Suprapubic skin (tissue), 4 donors: ENCODE measurements around the gene TNFAIP8L3. TPM values are rescaled to one million over a fixed set of nuclear protein-coding genes. Genes with fewer than 3 reads are reported as not detected.

Experiments used
- DNase-seq, 2 donors: peaks; one replicate each; pipeline ENCODE4 v3.0.0-alpha.2; 2019; ENCODE audit warnings: low spot score in 2 of 2
- H3K27ac ChIP-seq: fragments of 200-600 bp; sonication (generic); one replicate; pipeline ENCODE4 v1.5.1; 2019
- H3K27me3 ChIP-seq: fragments of 200-600 bp; sonication (generic); one replicate; pipeline ENCODE4 v1.5.1; 2019
- H3K36me3 ChIP-seq: fragments of 200-600 bp; sonication (generic); one replicate; pipeline ENCODE4 v1.5.1; 2019
- H3K4me1 ChIP-seq: fragments of 200-600 bp; sonication (generic); one replicate; pipeline ENCODE4 v1.5.1; 2019
- H3K4me3 ChIP-seq: fragments of 200-600 bp; sonication (generic); one replicate; pipeline ENCODE4 v1.5.1; 2019; ENCODE audit warnings: mild to moderate bottlenecking
- H3K9me3 ChIP-seq: fragments of 200-600 bp; sonication (generic); one replicate; pipeline ENCODE4 v1.5.1; 2019
- EP300 ChIP-seq: sonication (generic); formaldehyde crosslinking; IDR thresholded peaks from one replicate; pipeline ENCODE4 v1.6.1; 2017; ENCODE audit warnings: antibody characterized with exemption
- POLR2A ChIP-seq, 2 donors: fragments of 450-650 bp; IDR thresholded peaks; one replicate each; pipeline ENCODE4 v1.6.1; 2017; ENCODE audit warnings: antibody characterized with exemption in 2 of 2, mild to moderate bottlenecking in 2 of 2, moderate library complexity in 2 of 2
- POLR2AphosphoS5 ChIP-seq, 3 donors: sonication (generic); formaldehyde crosslinking; IDR thresholded peaks; one replicate each; pipeline ENCODE4 v1.6.1; 2017; ENCODE audit warnings: antibody characterized with exemption in 3 of 3
- WGBS: methylation state at CpG from one replicate; pipeline ENCODE4 v1.1.5; 2018; 5-methylcytosine and 5-hydroxymethylcytosine counted together
- total RNA-seq, 4 donors: library from RNA; depleted of rRNA; stranded (reverse); fragments of >200 nt; gene quantifications; one replicate each; pipeline ENCODE4 v1.1.0, GENCODE V29; 2016
- TF ChIP-seq, protein P1 (sequence below), 2 donors: fragments of 200-600 bp in 1 of 2; fragments of 450-650 bp in 1 of 2; sonication (generic) in 1 of 2; IDR thresholded peaks; one replicate each; pipeline ENCODE4 v1.5.1; 2016 to 2019; ENCODE audit warnings: antibody characterized with exemption in 2 of 2, mild to moderate bottlenecking in 1 of 2, moderate library complexity in 1 of 2

TNFAIP8L3 gene
- total RNA-seq, 4 donors from 2014 or later, result 11.1 to 30.0 (median 15.9) TPM

GRCh38 chr15:51067510-51067909, 27.2 kb downstream of the TNFAIP8L3 start:
- DNase-seq, result no peak
- H3K9me3 ChIP-seq, result no peaks in the 10 kb centered on the region
- H3K4me1 ChIP-seq, result no peaks in the 10 kb centered on the region
- WGBS, result 88% methylated on average over 3 of the region's 3 CpGs
- H3K27ac ChIP-seq, result no peak overlapping the region
- TF ChIP-seq, protein P1, sequence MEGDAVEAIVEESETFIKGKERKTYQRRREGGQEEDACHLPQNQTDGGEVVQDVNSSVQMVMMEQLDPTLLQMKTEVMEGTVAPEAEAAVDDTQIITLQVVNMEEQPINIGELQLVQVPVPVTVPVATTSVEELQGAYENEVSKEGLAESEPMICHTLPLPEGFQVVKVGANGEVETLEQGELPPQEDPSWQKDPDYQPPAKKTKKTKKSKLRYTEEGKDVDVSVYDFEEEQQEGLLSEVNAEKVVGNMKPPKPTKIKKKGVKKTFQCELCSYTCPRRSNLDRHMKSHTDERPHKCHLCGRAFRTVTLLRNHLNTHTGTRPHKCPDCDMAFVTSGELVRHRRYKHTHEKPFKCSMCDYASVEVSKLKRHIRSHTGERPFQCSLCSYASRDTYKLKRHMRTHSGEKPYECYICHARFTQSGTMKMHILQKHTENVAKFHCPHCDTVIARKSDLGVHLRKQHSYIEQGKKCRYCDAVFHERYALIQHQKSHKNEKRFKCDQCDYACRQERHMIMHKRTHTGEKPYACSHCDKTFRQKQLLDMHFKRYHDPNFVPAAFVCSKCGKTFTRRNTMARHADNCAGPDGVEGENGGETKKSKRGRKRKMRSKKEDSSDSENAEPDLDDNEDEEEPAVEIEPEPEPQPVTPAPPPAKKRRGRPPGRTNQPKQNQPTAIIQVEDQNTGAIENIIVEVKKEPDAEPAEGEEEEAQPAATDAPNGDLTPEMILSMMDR (IDR thresholded peaks at IDR 0.05), result no peak
- TF ChIP-seq POLR2AphosphoS5 (IDR thresholded peaks at IDR 0.05) (no peak), EP300 (no peak), POLR2A (IDR thresholded peaks at IDR 0.05) (no peak)
- no peaks in the 10 kb centered on the region for H3K36me3 ChIP-seq
- no peaks in the 10 kb centered on the region for H3K27me3 ChIP-seq
- H3K4me3 ChIP-seq, result no peak overlapping the region

DNA sequence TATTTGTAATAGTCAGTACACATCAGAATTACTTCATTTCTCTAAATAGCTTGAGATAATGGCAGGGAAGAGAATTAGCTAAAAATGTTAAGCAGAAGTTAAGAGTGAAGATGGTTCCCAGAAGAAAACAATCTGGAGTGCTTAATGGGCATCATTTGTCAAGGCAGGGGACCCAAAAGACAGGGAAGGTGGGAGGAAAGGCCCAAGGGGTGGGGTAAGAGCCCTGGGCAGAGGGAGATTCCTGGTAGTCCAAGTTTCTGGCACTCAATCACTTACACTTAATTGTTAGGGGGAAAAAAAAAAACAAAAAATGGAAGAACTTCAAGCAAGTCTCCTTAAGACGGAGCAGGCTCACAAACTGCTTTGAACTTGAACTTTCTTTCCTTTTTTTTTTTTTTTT, 28.9 kb downstream of the TNFAIP8L3 start:
- no peak for DNase-seq
- no peaks in the 10 kb centered on the region for H3K27me3 ChIP-seq
- H3K27ac ChIP-seq, result no peak overlapping the region
- no peaks in the 10 kb centered on the region for H3K4me1 ChIP-seq
- TF ChIP-seq POLR2A (IDR thresholded peaks at IDR 0.05), result no peak
- TF ChIP-seq EP300, result no peak
- TF ChIP-seq, protein P1 (IDR thresholded peaks at IDR 0.05), result no peak
- no peak for TF ChIP-seq POLR2AphosphoS5 (IDR thresholded peaks at IDR 0.05)
- no peak overlapping the region for H3K4me3 ChIP-seq
- WGBS, result 88% methylated on average over 1 of the region's 1 CpG
- no peaks in the 10 kb centered on the region for H3K9me3 ChIP-seq
- no peaks in the 10 kb centered on the region for H3K36me3 ChIP-seq

DNA sequence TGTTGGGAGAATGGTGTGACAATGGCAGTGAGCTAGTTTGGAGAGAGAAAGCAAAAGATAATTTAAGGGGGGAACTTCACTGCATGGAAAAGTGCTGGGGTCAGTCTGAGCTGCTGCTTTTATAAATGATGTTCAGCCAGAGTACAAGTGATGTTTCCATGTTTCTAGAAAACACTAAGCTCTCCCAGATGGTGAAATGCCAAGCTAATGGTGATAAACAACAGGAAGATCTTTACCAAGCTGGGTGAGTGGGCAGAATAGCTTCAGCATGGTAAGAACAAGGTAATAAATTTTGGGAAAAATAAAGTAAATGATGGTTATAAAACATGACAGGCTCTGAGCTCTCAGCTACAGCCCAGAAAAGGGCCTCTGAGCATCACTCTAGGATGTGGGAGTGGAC, 29.4 kb downstream of the TNFAIP8L3 start:
- TF ChIP-seq POLR2AphosphoS5 (IDR thresholded peaks at IDR 0.05) (no peak), EP300 (no peak), POLR2A (IDR thresholded peaks at IDR 0.05) (no peak)
- TF ChIP-seq, protein P1 (IDR thresholded peaks at IDR 0.05), result no peak
- H3K9me3 ChIP-seq, result no peaks in the 10 kb centered on the region

GRCh38 chr15:51062736-51063135, 32.0 kb downstream of the TNFAIP8L3 start:
- Histone ChIP-seq H3K4me3 (no peak overlapping the region), H3K27me3 (no peaks in the 10 kb centered on the region), H3K9me3 (no peaks in the 10 kb centered on the region), H3K4me1 (no peaks in the 10 kb centered on the region), H3K27ac (no peak overlapping the region), H3K36me3 (peaks cover 2% of the 10 kb centered on the region)
- DNase-seq, result no peak
- WGBS, result 59% methylated on average over 1 of the region's 1 CpG
- TF ChIP-seq POLR2A (IDR thresholded peaks at IDR 0.05) (no peak), POLR2AphosphoS5 (IDR thresholded peaks at IDR 0.05) (no peak)

More for the DNA sequence above, 29.4 kb downstream of the TNFAIP8L3 start:
- no peaks in the 10 kb centered on the region for H3K4me1 ChIP-seq
- no peaks in the 10 kb centered on the region for H3K36me3 ChIP-seq
- no peak for DNase-seq
- no peak overlapping the region for H3K27ac ChIP-seq
- no peak overlapping the region for H3K4me3 ChIP-seq
- H3K27me3 ChIP-seq, result no peaks in the 10 kb centered on the region

- 69% methylated on average over 3 of the region's 3 CpGs for WGBS
- Histone ChIP-seq H3K9me3 (no peaks in the 10 kb centered on the region), H3K27me3 (no peaks in the 10 kb centered on the region), H3K4me3 (no peak overlapping the region), H3K4me1 (no peaks in the 10 kb centered on the region), H3K36me3 (peaks cover 11% of the 10 kb centered on the region), H3K27ac (no peak overlapping the region)
- no peak for DNase-seq
- TF ChIP-seq POLR2A (IDR thresholded peaks at IDR 0.05) (no peak), EP300 (no peak), POLR2AphosphoS5 (IDR thresholded peaks at IDR 0.05) (no peak)
- TF ChIP-seq, protein P1 (IDR thresholded peaks at IDR 0.05), result no peak
Measured at GRCh38 chr15:51060030-51060673, 34.6 kb downstream of the TNFAIP8L3 start.

- H3K36me3 ChIP-seq, result peaks cover 16% of the 10 kb centered on the region
- DNase-seq, result no peak
- H3K4me1 ChIP-seq, result peaks cover 13% of the 10 kb centered on the region
- no peak overlapping the region for H3K27ac ChIP-seq
- H3K9me3 ChIP-seq, result no peaks in the 10 kb centered on the region
- H3K27me3 ChIP-seq, result no peaks in the 10 kb centered on the region
- no peak overlapping the region for H3K4me3 ChIP-seq
- TF ChIP-seq, protein P1 (IDR thresholded peaks at IDR 0.05), result no peak
- TF ChIP-seq POLR2A (IDR thresholded peaks at IDR 0.05) (no peak), POLR2AphosphoS5 (IDR thresholded peaks at IDR 0.05) (no peak), EP300 (no peak)
- WGBS, result 90% methylated on average over 1 of the region's 1 CpG
Measured at GRCh38 chr15:51054535-51054934, 40.2 kb downstream of the TNFAIP8L3 start.
